Natural killer cell (primary cell): ENCODE results near the gene UBE2G2. TPM values are rescaled to one million over a fixed set of nuclear protein-coding genes. Genes with fewer than 3 reads are reported as not detected.

Experiments
- ATAC-seq, 3 donors: fragments of 150-1000 bp in 2 of 3; fragments of 200-7000 bp in 1 of 3; cut with Tn5 transposase; 1 replicate in 1 of 3; 2 replicates in 2 of 3; pipeline ENCODE4 v1.10.0; 2021; ENCODE audit warnings: mild to moderate bottlenecking in 2 of 3, moderate library complexity in 2 of 3
- DNase-seq, 2 donors: peaks; one replicate each; pipeline versions ENCODE4 v3.0.0 to v3.0.0-alpha.2; 2013 to 2021; ENCODE audit warnings: mixed read lengths in 1 of 2
- H3K27ac ChIP-seq: one replicate; pipeline ENCODE4 v1.5.1; 2013; ENCODE audit warnings: mild to moderate bottlenecking, low read length
- H3K27me3 ChIP-seq: one replicate; pipeline ENCODE4 v1.6.1; 2013; ENCODE audit warnings: low read length; ENCODE audit not compliant: control insufficient read depth, insufficient read depth
- H3K36me3 ChIP-seq: one replicate; pipeline ENCODE4 v1.6.1; 2013; ENCODE audit warnings: low read length; ENCODE audit not compliant: control insufficient read depth, insufficient read depth
- H3K4me1 ChIP-seq: one replicate; pipeline ENCODE4 v1.6.1; 2013; ENCODE audit warnings: low read length; ENCODE audit not compliant: control insufficient read depth, insufficient read depth
- H3K4me3 ChIP-seq: one replicate; pipeline ENCODE4 v1.5.1; 2013; ENCODE audit warnings: low read length
- H3K9me3 ChIP-seq: one replicate; pipeline ENCODE4 v1.6.1; 2013; ENCODE audit warnings: low read length; ENCODE audit not compliant: control insufficient read depth, insufficient read depth
- H3K27ac Mint-ChIP-seq, 2 donors: one replicate each; pipeline ENCODE4 v1.8.0; 2022; ENCODE audit warnings: mild to moderate bottlenecking in 2 of 2, mixed read lengths in 2 of 2, moderate library complexity in 1 of 2
- H3K27me3 Mint-ChIP-seq, 2 donors: one replicate each; pipeline ENCODE4 v1.8.0; 2022; ENCODE audit warnings: low read depth in 2 of 2, mixed read lengths in 2 of 2
- H3K36me3 Mint-ChIP-seq: one replicate; pipeline ENCODE4 v1.8.0; 2022; ENCODE audit warnings: mixed read lengths
- H3K4me1 Mint-ChIP-seq, 2 donors: one replicate each; pipeline ENCODE4 v1.8.0; 2022; ENCODE audit warnings: mixed read lengths in 2 of 2
- H3K4me3 Mint-ChIP-seq: one replicate; pipeline ENCODE4 v1.8.0; 2022; ENCODE audit warnings: mild to moderate bottlenecking, moderate library complexity, mixed read lengths
- H3K9me3 Mint-ChIP-seq, 2 donors: one replicate each; pipeline ENCODE4 v1.8.0; 2022; ENCODE audit warnings: mixed read lengths in 2 of 2
- WGBS: methylation state at CpG from one replicate; pipeline ENCODE4 v1.1.7; 2013; ENCODE audit warnings: missing lambda C conversion rate; ENCODE audit not compliant: insufficient coverage; 5-methylcytosine and 5-hydroxymethylcytosine counted together
- intact Hi-C: fragments of 100-400 bp; cut with micrococcal nuclease; formaldehyde crosslinking; loops from one replicate; pipeline ENCODE4 v1.14.2; 2022
- total RNA-seq, 4 donors: library from RNA; stranded (reverse); fragments of 120-200 nt in 1 of 4; gene quantifications; one replicate each; pipeline versions ENCODE4 v1.2.3 to v1.2.4, GENCODE V29; 2013 to 2022
- TF ChIP-seq, protein P1 (sequence below): fragments of 200-600 bp; IDR thresholded peaks from one replicate; pipeline ENCODE4 v1.8.0; 2022; ENCODE audit warnings: antibody characterized with exemption

UBE2G2 gene
- total RNA-seq, 3 donors from 2014 or later (not counting 1 experiment from before 2014, with no cell fraction given): 89.1 to 109 (median 107) TPM

DNA sequence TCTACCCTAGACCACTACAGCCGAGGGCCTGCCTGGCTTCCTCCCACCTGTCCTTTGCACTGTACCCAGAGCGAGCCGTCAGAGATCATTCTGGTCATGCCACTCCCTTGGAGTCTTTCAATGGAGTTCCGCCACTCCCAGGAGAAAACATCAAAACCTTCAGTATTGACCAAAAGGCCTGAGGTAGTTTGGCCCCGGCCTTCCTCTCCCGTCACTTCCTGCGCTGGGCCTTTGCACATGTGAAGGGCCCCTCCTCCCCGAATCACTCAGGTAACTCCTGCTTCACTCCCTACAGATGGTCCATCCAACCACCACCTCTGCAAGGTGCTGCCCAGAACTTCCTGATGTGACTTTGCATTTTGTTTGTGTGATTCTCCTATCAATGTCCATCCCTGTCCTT is 26.6 kb downstream of the UBE2G2 start:
- Mint-ChIP-seq H3K9me3 (no peaks in the 10 kb centered on the region), H3K4me3 (no peak overlapping the region), H3K27ac (no peak overlapping the region), H3K36me3 (peaks cover 9% of the 10 kb centered on the region), H3K4me1 (peaks cover 8 to 12% of the 10 kb centered on the region in 2 donors), H3K27me3 (no peaks in the 10 kb centered on the region)
- H3K9me3 ChIP-seq: no peaks in the 10 kb centered on the region
- intact Hi-C loops: no loop called here
- TF ChIP-seq, protein P1, sequence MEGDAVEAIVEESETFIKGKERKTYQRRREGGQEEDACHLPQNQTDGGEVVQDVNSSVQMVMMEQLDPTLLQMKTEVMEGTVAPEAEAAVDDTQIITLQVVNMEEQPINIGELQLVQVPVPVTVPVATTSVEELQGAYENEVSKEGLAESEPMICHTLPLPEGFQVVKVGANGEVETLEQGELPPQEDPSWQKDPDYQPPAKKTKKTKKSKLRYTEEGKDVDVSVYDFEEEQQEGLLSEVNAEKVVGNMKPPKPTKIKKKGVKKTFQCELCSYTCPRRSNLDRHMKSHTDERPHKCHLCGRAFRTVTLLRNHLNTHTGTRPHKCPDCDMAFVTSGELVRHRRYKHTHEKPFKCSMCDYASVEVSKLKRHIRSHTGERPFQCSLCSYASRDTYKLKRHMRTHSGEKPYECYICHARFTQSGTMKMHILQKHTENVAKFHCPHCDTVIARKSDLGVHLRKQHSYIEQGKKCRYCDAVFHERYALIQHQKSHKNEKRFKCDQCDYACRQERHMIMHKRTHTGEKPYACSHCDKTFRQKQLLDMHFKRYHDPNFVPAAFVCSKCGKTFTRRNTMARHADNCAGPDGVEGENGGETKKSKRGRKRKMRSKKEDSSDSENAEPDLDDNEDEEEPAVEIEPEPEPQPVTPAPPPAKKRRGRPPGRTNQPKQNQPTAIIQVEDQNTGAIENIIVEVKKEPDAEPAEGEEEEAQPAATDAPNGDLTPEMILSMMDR: no peak
- H3K27ac ChIP-seq: no peak overlapping the region
- H3K4me3 ChIP-seq: no peak overlapping the region
- no peaks in the 10 kb centered on the region for H3K4me1 ChIP-seq
- no peaks in the 10 kb centered on the region for H3K27me3 ChIP-seq
- 95% methylated on average over 8 of the region's 8 CpGs for WGBS
- peaks cover 67% of the 10 kb centered on the region for H3K36me3 ChIP-seq
- no peak for ATAC-seq
- DNase-seq: no peak

GRCh38 chr21:44773291-44773932 is 28.2 kb downstream of the UBE2G2 start:
- Mint-ChIP-seq H3K4me3 (no peak overlapping the region), H3K36me3 (peaks cover 9% of the 10 kb centered on the region), H3K9me3 (no peaks in the 10 kb centered on the region), H3K27ac (no peak overlapping the region), H3K27me3 (no peaks in the 10 kb centered on the region), H3K4me1 (peaks cover 8 to 9% of the 10 kb centered on the region in 2 donors)
- no peak for ATAC-seq
- peaks cover 67% of the 10 kb centered on the region for H3K36me3 ChIP-seq
- no peaks in the 10 kb centered on the region for H3K4me1 ChIP-seq
- WGBS: 95% methylated on average over 18 of the region's 20 CpGs
- intact Hi-C loops: no loop called here
- TF ChIP-seq, protein P1: no peak
- no peaks in the 10 kb centered on the region for H3K9me3 ChIP-seq
- H3K4me3 ChIP-seq: no peak overlapping the region
- no peak overlapping the region for H3K27ac ChIP-seq
- H3K27me3 ChIP-seq: no peaks in the 10 kb centered on the region
- DNase-seq: no peak

DNA sequence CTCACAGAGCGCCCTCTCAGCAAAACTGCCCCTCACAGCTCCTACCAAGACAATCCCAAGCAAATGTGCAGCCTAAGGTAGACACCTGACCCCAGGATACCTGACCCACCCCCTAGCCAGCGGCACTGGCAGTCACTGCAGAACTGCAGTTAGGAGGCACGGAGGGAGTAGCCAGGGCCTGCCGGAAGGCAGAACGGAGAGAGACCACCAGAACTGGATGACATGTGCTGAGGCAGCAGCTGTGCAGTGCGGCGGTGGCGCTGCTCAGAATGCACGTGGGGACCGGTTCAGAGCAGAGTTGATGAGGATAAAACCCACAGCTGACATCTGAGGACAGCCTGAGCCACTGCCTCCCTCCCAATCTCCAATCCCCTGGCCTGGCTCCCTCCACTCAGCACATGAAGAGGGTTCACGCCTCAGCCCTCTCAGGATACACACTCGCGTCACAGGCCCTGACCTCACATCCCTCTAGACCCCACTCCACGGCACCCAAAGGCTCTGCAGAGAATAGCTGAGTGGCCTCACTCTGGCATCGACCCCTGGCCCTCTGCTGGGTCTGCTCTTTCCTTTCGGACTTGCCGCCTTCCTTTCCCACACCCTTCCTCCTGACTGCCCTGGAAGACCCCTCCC is 29.6 kb downstream of the UBE2G2 start:
- Mint-ChIP-seq H3K9me3 (no peaks in the 10 kb centered on the region), H3K36me3 (peaks cover 9% of the 10 kb centered on the region), H3K4me3 (no peak overlapping the region), H3K27me3 (no peaks in the 10 kb centered on the region), H3K27ac (peak overlapping the region in 1 of 2 donors; percentile 71), H3K4me1 (peaks cover 5 to 6% of the 10 kb centered on the region in 2 donors)
- intact Hi-C loops: no loop called here
- Histone ChIP-seq H3K27me3 (no peaks in the 10 kb centered on the region), H3K4me3 (no peak overlapping the region), H3K9me3 (no peaks in the 10 kb centered on the region), H3K36me3 (peaks cover 58% of the 10 kb centered on the region), H3K4me1 (peaks cover 3% of the 10 kb centered on the region), H3K27ac (no peak overlapping the region)
- DNase-seq (no peak), ATAC-seq (no peak)
- TF ChIP-seq, protein P1: no peak
- WGBS: 97% methylated on average over 17 of the region's 17 CpGs
